Measurements from ENCODE around the gene AKR1E2. TPM values are rescaled to one million over a fixed set of nuclear protein-coding genes. Genes with fewer than 3 reads are reported as not detected.

Gene AKR1E2
- total RNA-seq, 8 experiments from 2014 or later: 3.0 to 19.0 (median 5.1) TPM

- peaks cover 0 to 9% of the 10 kb centered on the region in 2 donors for H3K4me1 ChIP-seq (replicated peaks in 1 of 2)
- in situ Hi-C loops (cut with MboI; ENCODE audit: low pct_unique_long_range_greater_than_20kb in 2 of 9, low sequenced_read_pairs in 9 of 9, unreplicated experiment in 9 of 9): no loop called here
- 58 to 100% (median 79%) methylated on average over 2 to 4 of the region's 4 CpGs; no CpG with 5 or more reads in 1 of the 10 experiments for WGBS, 10 experiments
- no peak overlapping the region for H3K27ac ChIP-seq
- no peak for ATAC-seq (replicated peaks in 6 of 8)
- no peak overlapping the region for H3K4me3 ChIP-seq
Measured at GRCh38 chr10:4883079-4883739, 57.2 kb downstream of the AKR1E2 start.

- 0 to 100% (median 60%) methylated on average over 1 to 3 of the region's 3 CpGs for WGBS, 10 experiments
- in situ Hi-C loops (cut with MboI; ENCODE audit: low pct_unique_long_range_greater_than_20kb in 2 of 9, low sequenced_read_pairs in 9 of 9, unreplicated experiment in 9 of 9): no loop called here
- Histone ChIP-seq H3K4me1 (replicated peaks in 1 of 2) (peaks cover 0 to 9% of the 10 kb centered on the region in 2 donors), H3K27ac (no peak overlapping the region), H3K4me3 (no peak overlapping the region)
- ATAC-seq (replicated peaks in 6 of 8): no peak
Measured at GRCh38 chr10:4885162-4885561, 59.2 kb downstream of the AKR1E2 start.

- no peak for ATAC-seq (replicated peaks in 6 of 8)
- in situ Hi-C loops (cut with MboI; ENCODE audit: low pct_unique_long_range_greater_than_20kb in 2 of 9, low sequenced_read_pairs in 9 of 9, unreplicated experiment in 9 of 9): no loop called here
- H3K4me3 ChIP-seq: no peak overlapping the region
- H3K4me1 ChIP-seq (replicated peaks in 1 of 2): peaks cover 0 to 9% of the 10 kb centered on the region in 2 donors
- no peak overlapping the region for H3K27ac ChIP-seq
- 58 to 100% (median 83%) methylated on average over 1 to 9 of the region's 9 CpGs; no CpG with 5 or more reads in 2 of the 10 experiments for WGBS, 10 experiments
Measured at GRCh38 chr10:4887501-4887900, 61.5 kb downstream of the AKR1E2 start.

GRCh38 chr10:4888236-4888635 is 62.2 kb downstream of the AKR1E2 start:
- no peak for ATAC-seq (replicated peaks in 6 of 8)
- 0 to 68% (median 57%) methylated on average over 2 to 5 of the region's 5 CpGs for WGBS, 10 experiments
- in situ Hi-C loops (cut with MboI; ENCODE audit: low pct_unique_long_range_greater_than_20kb in 2 of 9, low sequenced_read_pairs in 9 of 9, unreplicated experiment in 9 of 9): no loop called here

GRCh38 chr10:4889959-4890358 is 64.0 kb downstream of the AKR1E2 start:
- Histone ChIP-seq H3K4me3 (no peak overlapping the region), H3K27ac (no peak overlapping the region), H3K4me1 (replicated peaks in 1 of 2) (no peaks in the 10 kb centered on the region)
- ATAC-seq (replicated peaks in 6 of 8): no peak
- in situ Hi-C loops (cut with MboI; ENCODE audit: low pct_unique_long_range_greater_than_20kb in 2 of 9, low sequenced_read_pairs in 9 of 9, unreplicated experiment in 9 of 9): no loop called here
- 86 to 100% (median 100%) methylated on average over 1 to 2 of the region's 2 CpGs for WGBS, 10 experiments

More at GRCh38 chr10:4888236-4888635, 62.2 kb downstream of the AKR1E2 start:
- Histone ChIP-seq H3K27ac (no peak overlapping the region), H3K4me1 (replicated peaks in 1 of 2) (peaks cover 0 to 3% of the 10 kb centered on the region in 2 donors), H3K4me3 (no peak overlapping the region)

GRCh38 chr10:4892681-4893080 is 66.7 kb downstream of the AKR1E2 start:
- no peak for ATAC-seq (replicated peaks in 6 of 8)
- H3K4me3 ChIP-seq: no peak overlapping the region
- H3K27ac ChIP-seq: no peak overlapping the region
- WGBS, 10 experiments: 59 to 100% (median 85%) methylated on average over 1 to 2 of the region's 2 CpGs
- H3K4me1 ChIP-seq (replicated peaks in 1 of 2): no peaks in the 10 kb centered on the region
- in situ Hi-C loops (cut with MboI; ENCODE audit: low pct_unique_long_range_greater_than_20kb in 2 of 9, low sequenced_read_pairs in 9 of 9, unreplicated experiment in 9 of 9): no loop called here

GRCh38 chr10:4894335-4894734 is 68.3 kb downstream of the AKR1E2 start:
- 80 to 100% (median 100%) methylated on average over 1 to 2 of the region's 2 CpGs; no CpG with 5 or more reads in 6 of the 10 experiments for WGBS, 10 experiments
- in situ Hi-C loops (cut with MboI; ENCODE audit: low pct_unique_long_range_greater_than_20kb in 2 of 9, low sequenced_read_pairs in 9 of 9, unreplicated experiment in 9 of 9): no loop called here
- no peak for ATAC-seq (replicated peaks in 6 of 8)

More at GRCh38 chr10:4894335-4894734, 68.3 kb downstream of the AKR1E2 start:
- Histone ChIP-seq H3K27ac (no peak overlapping the region), H3K4me1 (replicated peaks in 1 of 2) (no peaks in the 10 kb centered on the region), H3K4me3 (no peak overlapping the region)

Other genes starting within 250 kb of the AKR1E2 start
- 100 to 1,000 TPM in 1 of 8 experiments, 10 to 100 TPM in 5, 1 to 10 TPM in 2; 3.2 to 131 (median 26.1) TPM for gene AKR1C1, start 137.2 kb downstream of the AKR1E2 start, total RNA-seq
- 10 to 100 TPM in 6 of 8 experiments, 1 to 10 TPM in 2; 2.5 to 62.5 (median 40.5) TPM for gene AKR1C2, start 177.7 kb downstream of the AKR1E2 start, total RNA-seq